GM18907 (cell line): ENCODE results near the gene EIF5AL1.
"Not testable (repeated sequence)": the region's sequence is repeated elsewhere in the genome, so short reads cannot be mapped to it uniquely, and the experiment has no call there.

Experiments used
- ATAC-seq: cut with Tn5 transposase; IDR thresholded peaks from one replicate; pipeline ENCODE4 v1.9.1; 2021; ENCODE audit warnings: mild to moderate bottlenecking, moderate library complexity; ENCODE audit not compliant: unreplicated experiment

Gene EIF5AL1

DNA sequence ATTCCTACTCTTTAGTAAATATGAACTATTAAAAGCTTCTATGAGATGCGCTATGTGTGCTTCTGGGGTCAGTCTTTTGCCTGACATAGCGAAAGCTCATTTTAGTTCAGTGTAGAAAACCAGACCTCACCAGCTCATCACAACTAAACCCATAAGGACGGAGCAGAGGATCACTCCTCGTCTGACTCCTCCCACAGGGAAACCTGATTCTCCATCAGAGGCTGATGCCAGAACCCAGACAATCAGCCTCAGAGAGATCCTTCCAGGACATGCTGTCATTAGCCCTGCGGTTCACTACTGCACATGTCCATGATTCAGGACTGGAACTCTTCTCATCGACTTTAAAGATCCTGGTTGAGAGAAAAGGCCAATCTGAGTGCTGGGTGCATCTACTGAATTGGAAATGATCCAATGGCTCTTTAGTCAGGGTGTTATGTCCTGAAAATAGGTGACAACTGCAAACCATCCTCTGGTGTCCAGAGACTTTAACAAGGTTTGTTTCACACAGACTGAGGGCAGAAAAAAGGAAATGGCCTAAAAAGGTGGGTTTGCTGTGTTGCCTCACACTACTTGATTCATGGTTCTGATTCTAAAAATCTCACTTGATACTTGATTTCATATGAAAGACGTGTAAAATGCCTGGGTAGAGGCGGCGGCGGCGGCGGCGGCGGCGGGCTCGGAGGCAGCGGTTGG, at the start of gene EIF5AL1:
Gene EIF5AL1 (plus strand): TSS at position 643 of the 693 bp plus-strand sequence. CDS start 117 bp downstream, outside the sequence.
- not testable (repeated sequence) for ATAC-seq

DNA sequence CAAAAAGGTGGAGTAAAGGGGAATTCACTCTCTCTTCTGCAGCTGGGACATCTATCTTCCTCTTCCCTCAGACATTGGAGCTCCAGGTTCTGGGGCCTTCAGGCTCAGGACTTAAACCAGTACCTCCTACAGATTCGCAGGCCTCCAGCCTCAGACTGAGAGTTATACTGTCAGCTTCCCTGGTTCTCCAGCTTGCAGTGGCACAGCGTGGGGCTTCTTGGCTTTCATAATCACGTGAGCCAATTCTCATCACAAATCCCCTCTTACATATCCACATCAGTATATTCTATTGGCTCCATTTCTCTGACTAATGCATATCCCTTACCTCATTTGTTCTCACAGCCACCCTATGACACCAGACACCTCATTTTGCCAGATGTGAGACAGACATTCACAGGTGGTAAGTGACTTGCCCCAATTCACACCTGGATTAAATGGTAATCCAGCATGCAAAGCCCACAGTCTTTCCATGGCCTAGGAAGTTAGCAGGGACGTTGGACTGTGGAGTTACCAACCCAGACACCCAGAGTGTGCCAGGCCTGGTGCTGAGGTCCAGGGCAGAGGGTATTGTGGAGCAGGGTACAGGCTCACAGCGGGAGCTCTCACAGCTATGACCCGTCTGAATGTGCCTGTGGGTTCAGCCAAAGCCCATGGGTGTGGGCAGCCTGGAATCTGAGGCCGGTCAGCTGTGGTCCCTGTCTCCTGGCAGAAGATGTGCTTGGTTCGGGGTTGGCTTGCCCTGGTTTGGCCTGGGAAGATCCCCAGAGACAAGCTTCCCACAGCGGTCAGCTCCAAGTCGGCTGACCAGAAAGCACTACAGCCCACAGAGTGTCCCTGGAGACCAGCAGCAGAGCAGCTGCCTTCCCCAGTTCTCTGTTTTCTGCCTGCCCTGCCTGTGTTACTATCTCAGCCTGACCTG, 48.5 kb upstream of the EIF5AL1 start:
- no peak for ATAC-seq

DNA sequence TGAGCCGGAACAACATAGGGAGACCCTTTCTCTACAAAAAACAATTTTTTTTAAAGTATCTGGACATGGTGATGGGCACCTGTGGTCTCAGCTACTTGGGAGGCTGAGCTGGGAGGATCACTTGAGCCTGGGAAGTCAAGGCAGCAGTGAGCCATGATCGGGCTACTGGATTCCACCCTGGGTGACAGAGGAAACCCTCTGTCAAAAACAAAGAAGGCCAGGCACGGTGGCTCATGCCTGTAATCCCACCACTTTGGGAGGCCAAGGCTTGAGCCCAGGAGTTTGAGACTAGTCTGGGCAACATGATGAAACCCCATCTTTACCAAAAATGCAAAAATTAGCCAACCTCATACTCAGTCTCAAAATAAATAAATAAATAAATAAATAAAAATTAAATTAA, 47.0 kb upstream of the EIF5AL1 start:
- no peak for ATAC-seq

DNA sequence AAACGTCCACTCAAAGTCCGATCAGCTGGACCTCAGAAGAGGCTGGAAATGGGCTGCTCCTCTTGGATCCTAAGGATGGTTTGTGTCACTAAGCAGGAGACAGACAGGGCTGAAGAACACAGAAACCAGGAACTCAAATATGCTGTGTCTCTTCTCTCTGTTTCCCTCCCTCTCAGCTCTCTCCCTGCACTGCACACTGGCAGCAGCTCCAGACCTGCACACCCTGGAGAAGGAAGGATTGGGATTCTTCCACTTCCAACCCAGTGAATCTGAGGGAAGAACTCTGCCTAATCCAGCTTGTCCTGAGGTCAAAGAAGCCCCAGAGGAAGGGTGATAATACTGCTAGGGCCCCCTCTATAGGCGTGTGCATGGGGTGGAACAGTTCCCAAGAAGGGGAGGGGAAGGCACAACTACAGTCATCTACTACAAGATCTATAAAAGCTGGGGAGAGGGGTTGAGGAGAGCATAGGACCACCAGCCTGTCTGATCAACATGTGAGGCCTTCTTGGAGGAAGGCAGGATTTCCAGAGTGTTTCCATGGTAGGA, 44.2 kb upstream of the EIF5AL1 start:
- ATAC-seq, result no peak

DNA sequence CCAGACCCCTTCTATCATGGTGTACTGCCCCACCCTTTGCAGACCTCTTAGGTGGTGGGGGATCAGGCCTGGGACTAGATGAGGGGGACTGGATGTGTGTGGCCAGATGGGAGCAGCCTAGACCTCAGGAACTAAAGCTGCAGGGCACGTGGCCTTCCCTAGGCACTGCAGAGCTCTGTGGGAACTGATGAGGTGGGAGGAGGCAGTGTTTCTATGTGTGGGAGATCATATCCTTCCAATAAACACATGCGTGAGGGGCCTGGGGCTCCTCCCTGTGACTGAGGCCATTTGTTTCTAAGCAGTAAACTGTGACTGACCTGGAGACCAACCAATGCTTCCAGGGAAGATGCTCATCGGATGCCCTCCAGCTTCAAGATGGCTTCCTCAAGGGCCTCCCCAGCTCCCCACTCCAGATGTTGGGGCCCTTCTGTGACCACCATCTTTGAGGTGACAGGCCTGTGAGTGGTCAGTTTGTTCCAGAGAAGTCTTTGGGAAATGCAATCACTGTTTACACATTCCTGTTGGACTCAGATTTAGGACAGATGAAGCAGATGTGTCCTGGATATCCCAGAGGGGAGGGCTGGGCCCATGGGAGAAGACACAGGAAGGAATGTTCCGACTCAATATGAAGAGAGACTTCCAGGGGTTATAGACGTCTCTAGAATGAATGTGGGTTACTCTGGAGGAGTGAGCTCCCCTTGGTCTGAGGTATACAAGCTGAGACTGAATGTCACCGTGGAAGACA, 43.3 kb upstream of the EIF5AL1 start:
- no peak for ATAC-seq

DNA sequence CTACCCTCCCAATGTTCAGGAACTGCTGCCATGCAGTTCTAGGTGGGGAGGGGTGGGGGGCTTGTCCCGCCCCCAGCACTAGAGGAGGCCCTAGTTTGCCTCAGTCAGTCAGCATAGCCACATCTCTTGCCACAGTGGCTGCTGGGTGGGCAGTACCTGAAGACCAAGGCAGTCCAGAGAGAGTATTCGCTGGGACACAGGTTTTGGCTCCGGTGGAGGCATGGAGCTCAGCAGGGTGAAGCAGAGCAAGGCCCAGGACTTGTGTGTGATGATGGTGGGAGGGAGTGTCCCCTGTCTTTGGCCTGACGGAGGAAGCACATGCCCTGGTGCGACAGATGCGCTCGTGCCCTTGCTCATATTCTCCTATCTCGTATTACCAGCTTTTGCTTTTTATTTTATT, 42.2 kb upstream of the EIF5AL1 start:
- no peak for ATAC-seq

DNA sequence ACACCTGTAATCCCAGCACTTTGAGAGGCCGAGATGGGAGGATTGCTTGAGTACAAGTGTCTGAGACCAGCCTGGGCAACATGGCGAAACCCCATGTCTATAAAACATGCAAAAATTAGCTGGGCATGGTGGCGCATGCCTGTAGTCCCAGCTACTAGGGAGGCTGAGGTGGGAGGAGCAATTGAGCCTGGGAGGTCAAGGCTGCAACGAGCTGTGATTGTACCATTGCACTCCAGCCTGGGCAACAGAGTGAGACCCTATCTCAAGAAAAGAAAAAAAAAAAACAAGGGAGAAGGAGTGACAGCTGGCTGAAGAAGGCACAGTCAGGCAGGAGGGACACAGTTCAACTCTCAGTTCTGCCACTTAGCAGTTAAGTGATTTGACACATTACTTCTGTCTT, 40.6 kb upstream of the EIF5AL1 start:
- no peak for ATAC-seq

GRCh38 chr10:79472449-79472848, 39.9 kb upstream of the EIF5AL1 start:
- no peak for ATAC-seq

GRCh38 chr10:79472951-79473350, 39.4 kb upstream of the EIF5AL1 start:
- ATAC-seq, result no peak

- ATAC-seq, result no peak
Measured at GRCh38 chr10:79473496-79474095, 38.7 kb upstream of the EIF5AL1 start.

DNA sequence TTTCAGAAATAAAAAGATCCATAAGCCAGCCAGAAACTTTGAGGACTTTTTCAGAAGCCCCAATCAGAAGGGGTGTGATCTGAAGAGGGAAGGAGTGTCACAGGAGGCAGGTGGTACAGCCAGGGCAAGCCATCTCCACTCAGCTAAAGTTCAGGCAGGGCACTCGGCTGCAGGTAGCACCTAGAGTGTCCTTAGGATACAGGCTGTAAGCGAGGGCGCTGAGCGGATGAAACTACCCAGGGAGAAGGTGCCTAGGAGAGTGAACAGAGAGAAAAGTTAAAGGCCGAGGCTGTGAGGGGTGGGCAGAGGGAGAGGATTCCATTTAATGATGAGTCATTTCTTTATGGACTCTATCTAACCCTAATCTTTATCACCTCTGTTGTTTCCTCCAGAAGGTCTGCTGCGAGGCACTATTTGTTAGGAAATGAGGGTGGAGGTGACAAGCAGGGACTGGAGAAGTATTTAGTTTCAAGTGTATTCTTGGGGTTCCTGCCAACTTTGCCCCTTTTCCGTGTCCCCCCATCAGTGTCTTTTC, 37.1 kb upstream of the EIF5AL1 start:
- ATAC-seq, result no peak

DNA sequence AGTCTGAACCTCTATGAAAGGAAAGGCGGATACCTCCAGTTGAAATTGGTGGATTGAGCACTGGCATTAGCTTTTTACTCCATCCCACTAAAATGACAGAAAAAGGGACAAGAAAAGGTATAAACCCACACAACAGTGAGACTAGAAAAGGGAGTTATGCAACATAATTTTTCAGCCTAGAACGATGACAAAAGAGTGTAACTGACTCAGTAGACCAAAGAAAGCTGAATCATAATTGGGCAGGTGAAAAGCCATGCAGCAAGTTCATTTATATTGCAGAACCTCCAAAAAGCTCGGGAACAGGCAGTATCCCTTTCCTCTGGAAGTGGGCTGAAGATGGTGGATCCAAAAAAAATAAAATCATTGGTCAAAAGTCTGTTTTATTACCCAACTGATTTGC, 36.5 kb upstream of the EIF5AL1 start:
- no peak for ATAC-seq

DNA sequence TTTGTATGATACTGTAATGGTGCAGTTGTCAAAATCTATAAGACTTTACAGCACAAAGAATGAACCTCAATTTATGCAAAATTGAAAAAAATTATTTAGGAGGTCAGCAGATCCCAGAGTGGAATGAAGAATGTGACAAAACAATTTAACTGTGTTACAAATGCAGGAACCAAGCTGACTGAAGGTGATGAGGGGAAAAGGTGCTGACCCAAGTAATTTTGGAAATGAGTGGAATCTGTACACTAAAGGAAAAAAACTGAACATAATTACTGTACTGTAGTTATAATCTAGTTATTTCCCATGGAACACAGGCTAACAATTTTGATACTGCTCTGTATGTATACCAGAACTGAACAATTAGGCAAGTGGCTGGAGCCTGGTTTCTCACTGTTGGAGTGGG, 35.7 kb upstream of the EIF5AL1 start:
- ATAC-seq, result no peak

DNA sequence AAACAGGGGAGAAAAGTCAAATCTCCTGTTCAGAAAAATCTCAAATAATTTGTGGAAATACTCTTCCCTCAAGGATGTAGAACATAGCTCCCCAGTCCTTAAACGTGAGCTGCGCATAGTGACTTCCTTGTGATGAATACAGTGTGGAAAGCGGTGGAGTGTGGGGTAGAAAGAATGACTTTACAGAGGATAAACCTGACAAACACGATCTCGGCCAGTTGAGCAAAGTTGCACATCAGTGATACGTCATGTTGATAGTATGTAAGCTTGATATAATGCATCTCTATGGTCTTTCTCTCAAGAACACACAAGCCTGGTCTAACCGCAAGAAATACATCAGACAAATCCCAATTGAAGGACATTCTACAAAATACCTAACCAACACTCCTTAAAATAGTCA, 34.9 kb upstream of the EIF5AL1 start:
- ATAC-seq, result no peak

GRCh38 chr10:79479283-79479909, 32.9 kb upstream of the EIF5AL1 start:
- ATAC-seq, result no peak

GRCh38 chr10:79482304-79482703, 30.0 kb upstream of the EIF5AL1 start:
- ATAC-seq, result no peak

GRCh38 chr10:79482741-79483140, 29.6 kb upstream of the EIF5AL1 start:
- ATAC-seq, result no peak

- ATAC-seq, result no peak
Measured at GRCh38 chr10:79483299-79483698, 29.0 kb upstream of the EIF5AL1 start.

DNA sequence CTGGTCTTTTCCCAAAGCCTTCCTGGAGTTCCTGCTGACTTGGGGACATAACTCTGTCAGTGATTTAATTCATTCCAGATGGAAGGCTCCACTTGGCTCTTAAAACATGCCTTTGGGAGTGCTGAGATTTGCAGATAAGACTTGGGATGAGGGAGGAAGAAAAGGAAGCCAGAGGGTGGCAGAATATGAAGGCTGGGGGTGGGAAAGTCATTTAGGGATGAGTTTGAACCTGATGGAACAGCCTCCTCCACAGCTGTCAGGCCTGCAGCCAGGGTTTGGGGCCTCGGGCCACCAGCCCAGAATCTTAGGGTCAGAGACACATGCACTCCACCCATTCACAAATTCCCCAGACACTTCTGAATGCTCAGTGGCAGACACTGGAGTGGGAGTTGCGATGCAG, 28.4 kb upstream of the EIF5AL1 start:
- ATAC-seq, result no peak

DNA sequence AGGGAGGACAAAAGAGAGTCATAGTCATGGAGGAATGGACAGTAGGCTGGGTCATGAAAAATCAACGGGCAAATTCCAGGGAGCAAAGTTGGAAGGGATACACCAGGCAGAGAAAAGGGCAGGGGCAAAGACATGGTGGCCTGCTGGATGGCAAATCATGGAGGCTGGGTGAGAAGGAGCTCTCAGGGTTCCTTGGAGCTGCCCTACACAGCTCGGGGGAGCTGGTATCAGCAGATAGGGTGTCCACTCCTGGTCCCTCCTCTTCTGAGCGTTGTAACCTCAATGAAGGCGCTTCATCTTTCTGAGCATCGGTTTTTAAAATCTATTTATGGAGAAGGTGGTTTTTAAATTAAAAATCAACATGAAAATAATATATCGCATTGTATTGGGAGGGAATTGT, 27.9 kb upstream of the EIF5AL1 start:
- no peak for ATAC-seq
